Liver (tissue), 9 donors: Measurements from ENCODE around the gene MAIP1. TPM values are rescaled to one million over a fixed set of nuclear protein-coding genes. Genes with fewer than 3 reads are reported as not detected.

Experiments used
- DNase-seq: peaks from one replicate; pipeline ENCODE4 v3.0.0-alpha.2; 2017; ENCODE audit warnings: low spot score
- H3K27ac ChIP-seq, 2 donors: one replicate each; pipeline ENCODE4 v1.7.0; 2013; ENCODE audit warnings: inconsistent platforms in 2 of 2, low read length in 2 of 2, control low read depth in 1 of 2, low read depth in 1 of 2, mild to moderate bottlenecking in 1 of 2
- H3K27me3 ChIP-seq, 4 donors: one replicate each; pipeline versions ENCODE4 v1.6.1 to v1.7.0; 2013; ENCODE audit warnings: low read length in 3 of 4, inconsistent platforms in 1 of 4, mild to moderate bottlenecking in 1 of 4, moderate library complexity in 1 of 4; ENCODE audit not compliant: control insufficient read depth in 4 of 4, insufficient read depth in 4 of 4
- H3K36me3 ChIP-seq, 4 donors: one replicate each; pipeline versions ENCODE4 v1.6.1 to v1.7.0; 2013; ENCODE audit warnings: low read length in 3 of 4, mild to moderate bottlenecking in 3 of 4, low read depth in 1 of 4, moderate library complexity in 1 of 4; ENCODE audit not compliant: control insufficient read depth in 4 of 4, insufficient read depth in 3 of 4
- H3K4me1 ChIP-seq, 4 donors: one replicate each; pipeline versions ENCODE4 v1.6.1 to v1.7.0; 2013; ENCODE audit warnings: low read length in 3 of 4, mild to moderate bottlenecking in 3 of 4, moderate library complexity in 1 of 4; ENCODE audit not compliant: control insufficient read depth in 4 of 4, insufficient read depth in 4 of 4
- H3K4me3 ChIP-seq, 3 donors: one replicate each; pipeline versions ENCODE4 v1.6.1 to v1.7.0; 2013; ENCODE audit warnings: low read length in 3 of 3, control low read depth in 1 of 3, low read depth in 1 of 3, mild to moderate bottlenecking in 1 of 3
- H3K9ac ChIP-seq, 2 donors: one replicate each; pipeline ENCODE4 v1.7.0; 2013; ENCODE audit warnings: low read length in 2 of 2, mild to moderate bottlenecking in 2 of 2, moderate library complexity in 2 of 2, control low read depth in 1 of 2, low read depth in 1 of 2
- H3K9me3 ChIP-seq, 4 donors: one replicate each; pipeline versions ENCODE4 v1.6.1 to v1.7.0; 2013; ENCODE audit warnings: low read length in 3 of 4; ENCODE audit not compliant: control insufficient read depth in 4 of 4
- ATF3 ChIP-seq: IDR thresholded peaks from 2 replicates; pipeline ENCODE4 v1.6.1; 2016; ENCODE audit warnings: antibody characterized with exemption
- CTCF ChIP-seq: fragments of 150-350 bp; IDR thresholded peaks from 2 replicates; pipeline ENCODE4 v1.5.1; 2017; ENCODE audit warnings: improper control_type of control experiment, low read depth, low read length; ENCODE audit not compliant: missing input control
- EGR1 ChIP-seq, 2 donors: IDR thresholded peaks; 2 replicates each; pipeline ENCODE4 v1.6.1; 2016 to 2018; ENCODE audit warnings: antibody characterized with exemption in 2 of 2, low read depth in 2 of 2
- FOXA1 ChIP-seq: IDR thresholded peaks from 2 replicates; pipeline ENCODE4 v1.6.1; 2016; ENCODE audit warnings: antibody characterized with exemption
- FOXA2 ChIP-seq: IDR thresholded peaks from 2 replicates; pipeline ENCODE4 v1.6.1; 2016; ENCODE audit warnings: antibody characterized with exemption
- GABPA ChIP-seq, 2 donors: IDR thresholded peaks in 1 of 2; conservative IDR thresholded peaks in 1 of 2; 2 replicates each; pipeline ENCODE4 v1.6.1; 2016; ENCODE audit warnings: antibody characterized with exemption in 2 of 2, mild to moderate bottlenecking in 1 of 2, moderate library complexity in 1 of 2
- HNF4A ChIP-seq, 2 donors: conservative IDR thresholded peaks; 2 replicates each; pipeline ENCODE4 v1.6.1; 2016; ENCODE audit warnings: antibody characterized with exemption in 2 of 2, mild to moderate bottlenecking in 2 of 2
- HNF4G ChIP-seq: IDR thresholded peaks from 2 replicates; pipeline ENCODE4 v1.6.1; 2016; ENCODE audit warnings: antibody characterized with exemption
- JUND ChIP-seq, 2 donors: IDR thresholded peaks; 2 replicates each; pipeline ENCODE4 v1.6.1; 2016; ENCODE audit warnings: antibody characterized with exemption in 2 of 2
- MAX ChIP-seq: IDR thresholded peaks from 2 replicates; pipeline ENCODE4 v1.6.1; 2016; ENCODE audit warnings: antibody characterized with exemption
- NR2F2 ChIP-seq: IDR thresholded peaks from 2 replicates; pipeline ENCODE4 v1.6.1; 2016; ENCODE audit warnings: antibody characterized with exemption
- RAD21 ChIP-seq, 2 donors: IDR thresholded peaks; 2 replicates each; pipeline ENCODE4 v1.6.1; 2016; ENCODE audit warnings: antibody characterized with exemption in 2 of 2, mild to moderate bottlenecking in 2 of 2
- REST ChIP-seq: IDR thresholded peaks from 2 replicates; pipeline ENCODE4 v1.6.1; 2016; ENCODE audit warnings: antibody characterized with exemption, mild to moderate bottlenecking
- RXRA ChIP-seq, 2 donors: IDR thresholded peaks; 2 replicates each; pipeline ENCODE4 v1.6.1; 2017 to 2018; ENCODE audit warnings: antibody characterized with exemption in 2 of 2, mild to moderate bottlenecking in 1 of 2
- SP1 ChIP-seq: IDR thresholded peaks from 2 replicates; pipeline ENCODE4 v1.6.1; 2018; ENCODE audit warnings: antibody characterized with exemption, mild to moderate bottlenecking
- TAF1 ChIP-seq: conservative IDR thresholded peaks from 2 replicates; pipeline ENCODE4 v1.6.1; 2016; ENCODE audit warnings: antibody characterized with exemption, mild to moderate bottlenecking
- YY1 ChIP-seq: IDR thresholded peaks from 2 replicates; pipeline ENCODE4 v1.6.1; 2016; ENCODE audit warnings: antibody characterized with exemption, mild to moderate bottlenecking
- ZBTB33 ChIP-seq: IDR thresholded peaks from 2 replicates; pipeline ENCODE4 v1.6.1; 2016; ENCODE audit warnings: antibody characterized with exemption
- WGBS: extraction: QIAGEN DNeasy Blood & Tissue Kit; methylation state at CpG from one replicate; pipeline ENCODE4 v1.1.7; 2013; 5-methylcytosine and 5-hydroxymethylcytosine counted together
- polyA plus RNA-seq, 2 donors: library from polyadenylated mRNA; stranded (reverse) in 1 of 2; unstranded in 1 of 2; fragments of 200-250 nt in 1 of 2; fragments of >200 nt in 1 of 2; fragmentation: Nextera tagmentation in 1 of 2; extraction: Ambion mirVana in 1 of 2; gene quantifications; one replicate each; pipeline versions ENCODE4 v1.2.1 to v1.2.3, GENCODE V29; 2013 to 2015
- total RNA-seq, 2 donors: library from RNA; depleted of rRNA; stranded (reverse); fragments of >200 nt; gene quantifications; one replicate each; pipeline ENCODE4 v1.2.3, GENCODE V29; 2014
- donor health status: healthy.
- donor health status: healthy.
- donor health status: healthy.
- donor health status: healthy.
- donor health status: healthy.

The MAIP1 gene
- total and polyA plus RNA-seq, 4 donors = 23.0 to 40.2 (median 28.6) TPM

GRCh38 chr2:199972088-199972626 is 16.8 kb downstream of the MAIP1 start:
- no peak for DNase-seq
- Histone ChIP-seq H3K9me3 (no peaks in the 10 kb centered on the region), H3K27ac (peak overlapping the region; percentile 65 to 75), H3K4me3 (no peak overlapping the region), H3K4me1 (peaks cover 0 to 34% (median 23%) of the 10 kb centered on the region in 4 donors), H3K36me3 (no peaks in the 10 kb centered on the region), H3K9ac (peak overlapping the region in 1 of 2 donors; percentile 21), H3K27me3 (no peaks in the 10 kb centered on the region)
- WGBS = 36% methylated on average over 6 of the region's 6 CpGs
- TF ChIP-seq RAD21 (IDR thresholded peaks at IDR 0.05) = peak; percentile 22 to 31
- TF ChIP-seq NR2F2 = peak; percentile 26
- peak; percentile 74 for TF ChIP-seq HNF4G
- TF ChIP-seq ZBTB33 = peak; percentile 75
- peak in 1 of 2 donors; percentile 65 for TF ChIP-seq EGR1 (IDR thresholded peaks at IDR 0.05; ENCODE audit: low read depth in 2 of 2)
- peak; percentile 63 to 66 for TF ChIP-seq JUND (IDR thresholded peaks at IDR 0.05)
- TF ChIP-seq REST = peak; percentile 51
- TF ChIP-seq TAF1 = no peak
- peak; percentile 75 to 82 for TF ChIP-seq RXRA (IDR thresholded peaks at IDR 0.05)
- TF ChIP-seq YY1 = peak; percentile 74
- no peak for TF ChIP-seq MAX
- no peak for TF ChIP-seq ATF3
- no peak for TF ChIP-seq FOXA2
- TF ChIP-seq HNF4A (conservative IDR thresholded peaks at IDR 0.05) = peak; percentile 91 to 94
- TF ChIP-seq CTCF = no peak
- TF ChIP-seq SP1 = peak; percentile 90
- no peak for TF ChIP-seq FOXA1
- TF ChIP-seq GABPA (IDR thresholded peaks at IDR 0.05 in 1 of 2, conservative IDR thresholded peaks at IDR 0.05 in 1 of 2) = no peak
